NCI-H1694 (cell line): ENCODE results near the gene CITED2.
"Not testable (repeated sequence)": the region's sequence is repeated elsewhere in the genome, so short reads cannot be mapped to it uniquely, and the experiment has no call there.

Source experiments
- DNase-seq: peaks from one replicate; lab custom pipeline; 2025; lab: John Stamatoyannopoulos, UW

CITED2 gene

DNA sequence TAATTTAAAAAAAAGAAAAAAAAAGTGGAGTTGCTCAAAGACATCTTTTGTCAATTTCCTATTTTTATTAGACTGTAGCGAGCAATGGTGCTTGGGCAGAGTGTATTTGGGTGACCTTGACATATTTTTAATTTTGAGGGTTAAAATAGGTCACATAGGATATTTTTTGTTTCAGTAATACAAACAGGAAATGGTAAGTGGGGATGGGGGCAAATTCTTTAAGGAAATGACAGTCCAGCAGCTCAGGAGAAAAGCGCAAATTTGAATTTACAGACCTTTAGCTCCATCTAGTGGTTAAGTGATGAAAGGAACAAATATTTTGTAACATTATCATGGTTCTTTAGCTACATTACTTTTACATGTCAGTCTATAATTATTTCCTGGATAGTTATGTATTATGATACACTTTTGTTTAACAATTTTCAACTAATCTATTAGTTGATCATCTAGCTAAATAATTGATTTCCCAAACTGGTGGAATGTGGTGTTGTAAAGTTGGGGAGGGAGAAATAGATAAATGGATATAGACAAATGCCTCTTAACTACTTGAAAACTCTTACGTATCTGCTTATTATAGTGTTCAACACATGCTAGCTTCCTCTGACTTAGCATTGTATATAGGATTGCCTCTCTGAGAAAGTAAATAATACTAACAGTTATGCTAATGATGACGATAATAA lies 10.0 kb downstream of the CITED2 start:
- DNase-seq = peak; percentile 53

DNA sequence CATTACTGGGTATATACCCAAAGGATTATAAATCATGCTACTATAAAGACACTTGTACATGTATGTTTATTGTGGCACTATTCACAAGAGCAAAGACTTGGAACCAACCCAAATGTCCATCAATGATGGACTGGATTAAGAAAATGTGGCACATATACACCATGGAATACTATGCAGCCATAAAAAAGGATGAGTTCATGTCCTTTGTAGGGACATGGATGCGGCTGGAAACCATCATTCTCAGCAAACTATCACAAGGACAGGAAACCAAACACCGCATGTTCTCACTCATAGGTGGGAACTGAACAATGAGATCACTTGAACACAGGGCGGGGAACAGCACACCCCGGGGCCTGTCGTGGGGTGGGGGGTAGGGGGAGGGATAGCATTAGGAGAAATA lies 10.7 kb downstream of the CITED2 start:
- not testable (repeated sequence) for DNase-seq

GRCh38 chr6:139363123-139363522 lies 11.3 kb downstream of the CITED2 start:
- DNase-seq = not testable (repeated sequence)

DNA sequence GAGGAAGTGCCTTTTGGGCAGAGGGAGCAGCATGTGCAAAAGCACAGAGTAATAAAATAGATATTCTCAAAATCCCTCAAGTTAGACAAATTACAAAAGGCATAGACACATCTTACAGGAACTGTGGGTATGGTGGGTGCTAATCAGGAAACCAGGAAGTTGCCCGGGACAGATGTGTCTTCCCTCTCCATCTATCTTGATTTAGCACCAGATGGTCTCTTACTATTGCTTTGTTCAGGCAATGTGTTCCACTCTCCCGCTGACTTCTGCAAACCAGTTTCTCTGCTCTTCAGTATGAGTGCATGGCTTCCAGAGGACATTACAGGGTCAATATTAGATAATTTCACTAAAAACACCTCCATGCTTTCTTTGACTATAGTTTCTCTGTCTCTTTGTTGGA lies 13.2 kb downstream of the CITED2 start:
- peak; percentile 52 for DNase-seq

- DNase-seq = no peak
Observed at GRCh38 chr6:139356924-139357323, 17.5 kb downstream of the CITED2 start.

DNA sequence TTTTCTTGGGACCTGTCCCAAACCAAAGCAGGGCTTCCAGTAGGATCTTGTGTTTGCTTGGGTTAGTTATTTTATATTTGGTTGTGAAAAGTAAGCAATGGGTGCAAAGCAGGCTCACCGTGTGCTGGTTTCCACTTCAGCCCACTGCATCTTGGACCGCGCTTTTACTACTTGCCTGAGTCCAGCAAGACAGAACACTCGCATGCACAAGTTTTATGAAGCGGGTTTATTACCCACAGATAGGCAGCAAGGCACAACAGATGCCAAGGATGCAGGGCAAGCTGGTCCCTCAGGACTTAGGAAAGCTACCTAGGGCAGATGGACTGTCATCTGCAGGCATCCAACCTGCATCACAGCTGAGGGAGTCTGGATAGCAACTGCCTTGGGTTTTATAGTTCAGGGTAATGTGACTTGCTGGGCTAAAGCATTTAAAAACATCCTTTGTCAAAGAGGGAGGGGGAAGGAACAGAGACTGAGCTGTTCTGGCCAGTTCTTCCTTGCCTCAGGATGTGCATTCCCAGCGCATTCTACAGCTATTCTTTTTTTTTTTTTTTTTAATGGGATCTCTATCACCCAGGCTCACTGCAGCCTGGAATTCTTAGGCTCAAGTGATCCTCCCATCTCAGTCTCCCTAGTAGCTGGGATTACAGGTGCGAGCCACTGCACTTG lies 18.5 kb downstream of the CITED2 start:
- no peak for DNase-seq

DNA sequence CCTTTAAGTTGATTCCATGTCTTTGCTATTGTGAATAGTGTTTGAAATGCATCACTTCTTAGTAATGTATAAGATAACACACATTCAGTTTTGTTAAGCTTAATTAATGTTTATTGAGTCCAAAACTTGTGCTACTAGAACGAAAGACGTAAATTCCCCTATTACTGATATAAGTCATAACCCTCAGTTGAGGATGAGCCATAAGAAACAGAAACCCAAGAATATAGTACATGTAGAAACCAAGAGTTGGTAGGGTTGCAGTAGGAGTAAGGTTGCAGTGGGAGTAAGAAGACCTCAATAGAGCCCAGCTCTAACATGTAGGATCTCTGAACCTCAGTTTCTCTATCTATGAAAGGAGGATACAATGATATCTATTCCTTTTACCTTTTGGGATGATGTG lies 19.3 kb downstream of the CITED2 start:
- no peak for DNase-seq

GRCh38 chr6:139354189-139354588 lies 20.3 kb downstream of the CITED2 start:
- no peak for DNase-seq

GRCh38 chr6:139349464-139350020 lies 24.9 kb downstream of the CITED2 start:
- no peak for DNase-seq

DNA sequence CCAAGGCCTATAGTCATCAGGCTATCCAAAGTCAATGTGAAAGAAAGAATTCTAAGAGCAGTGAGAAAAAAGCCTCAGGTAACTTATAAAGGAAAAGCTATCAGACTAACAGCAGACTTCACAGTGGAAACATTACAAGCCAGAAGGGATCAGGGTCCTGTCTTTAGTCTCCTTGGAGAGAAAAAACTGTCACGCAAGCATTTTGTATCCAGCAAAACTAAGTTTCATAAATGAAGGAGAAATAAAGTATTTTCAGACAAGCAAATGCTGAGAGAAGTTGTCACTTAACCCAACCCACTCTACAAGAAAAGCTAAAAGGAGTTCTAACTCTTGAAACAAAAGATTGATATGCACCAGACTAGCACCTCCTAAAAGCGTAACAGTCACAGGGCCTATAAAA lies 28.1 kb downstream of the CITED2 start:
- no peak for DNase-seq

DNA sequence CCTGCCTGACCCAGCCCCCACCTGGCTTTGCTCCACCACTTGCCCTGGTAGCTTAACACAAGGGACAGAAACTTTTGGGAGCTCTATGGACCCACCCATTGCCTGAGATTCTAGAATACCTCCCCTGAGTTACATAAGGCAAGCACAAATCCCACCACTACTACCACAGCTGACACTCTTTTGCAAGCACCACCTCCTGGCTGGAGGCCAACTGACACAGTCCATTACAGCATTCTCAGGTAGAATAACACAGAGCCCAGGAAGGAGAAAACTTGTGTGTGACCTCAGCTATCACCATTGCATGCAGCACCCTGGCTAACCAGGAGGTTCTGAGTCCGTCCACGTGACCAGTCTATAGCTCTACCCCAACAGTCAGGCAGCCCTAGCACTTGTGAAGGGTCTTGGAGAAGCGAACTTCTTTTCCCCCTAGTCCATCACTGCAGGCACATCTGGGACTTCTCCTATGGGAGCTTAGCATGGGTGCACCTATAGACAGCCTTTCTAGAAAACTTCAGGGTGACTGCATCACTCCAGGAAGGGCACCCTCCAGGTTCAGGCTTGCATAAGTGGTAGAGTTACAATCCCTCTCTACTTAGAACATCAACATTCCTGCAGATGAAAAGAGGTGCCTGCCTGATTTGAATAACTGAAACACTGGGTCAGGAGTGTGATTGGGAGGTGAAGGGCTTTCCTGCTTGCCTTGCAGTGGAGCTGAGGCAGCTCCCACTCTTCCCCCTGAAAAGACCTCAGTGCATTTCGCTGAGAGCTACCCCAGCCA lies 30.1 kb downstream of the CITED2 start:
- DNase-seq = no peak

DNA sequence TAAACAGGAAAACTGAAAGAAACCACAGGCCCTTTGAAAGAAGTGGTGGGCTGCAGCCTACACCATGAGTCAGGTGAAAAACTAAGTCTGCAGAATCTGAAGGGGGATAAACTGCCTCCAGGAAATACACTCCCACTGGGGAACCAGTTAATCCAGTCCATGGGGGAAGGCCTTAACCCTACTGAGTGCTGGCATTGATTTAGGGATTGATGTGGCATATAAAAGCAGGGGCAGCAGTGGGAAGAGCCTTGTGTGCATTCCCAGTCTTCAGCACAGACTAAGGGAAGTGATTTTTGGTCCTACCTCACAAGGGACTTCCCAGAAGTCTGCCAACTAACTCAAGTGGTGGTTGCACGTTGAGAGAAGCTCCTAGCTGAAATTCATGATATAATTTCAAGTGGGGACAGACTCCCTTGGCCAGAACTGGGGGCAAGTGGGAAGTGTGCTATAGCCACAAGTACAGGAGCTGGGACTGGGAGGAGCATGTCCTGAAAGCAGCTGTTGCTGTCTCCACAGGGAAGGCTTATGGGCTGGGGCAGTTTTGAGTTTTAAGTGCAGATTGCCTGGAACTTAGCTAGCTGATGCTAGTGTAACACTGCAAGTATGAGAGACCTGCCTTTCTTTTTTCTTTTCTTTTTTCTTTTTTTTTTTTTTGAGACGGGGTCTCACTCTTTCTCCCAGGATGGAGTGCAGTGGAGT lies 31.2 kb downstream of the CITED2 start:
- no peak for DNase-seq

DNA sequence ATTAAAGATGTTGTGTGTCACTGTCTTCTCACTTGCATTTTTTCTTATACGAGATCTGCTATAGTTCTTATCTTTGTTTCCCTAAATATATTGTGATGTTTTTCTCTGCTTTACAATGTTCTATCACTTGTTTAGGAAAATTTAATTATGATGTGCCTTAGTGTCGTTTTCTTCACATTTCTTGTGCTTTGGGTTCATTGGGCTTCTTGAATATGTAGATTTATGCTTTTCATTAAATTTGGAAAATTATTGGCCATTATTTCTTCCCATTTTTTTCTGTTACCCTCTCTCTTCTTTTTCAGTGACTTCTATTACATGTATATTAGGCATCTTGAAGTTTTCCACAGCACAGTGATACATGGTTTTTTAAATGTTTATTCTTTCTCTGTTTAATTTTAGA lies 33.4 kb downstream of the CITED2 start:
- DNase-seq = no peak

- DNase-seq = no peak
Observed at GRCh38 chr6:139338795-139339194, 35.7 kb downstream of the CITED2 start.

- DNase-seq = no peak
Observed at GRCh38 chr6:139337830-139338229, 36.6 kb downstream of the CITED2 start.

- DNase-seq = no peak
Observed at GRCh38 chr6:139337001-139337400, 37.4 kb downstream of the CITED2 start.

GRCh38 chr6:139336488-139336887 lies 38.0 kb downstream of the CITED2 start:
- DNase-seq = peak; percentile 38

- no peak for DNase-seq
Observed at GRCh38 chr6:139335447-139336210, 38.8 kb downstream of the CITED2 start.

DNA sequence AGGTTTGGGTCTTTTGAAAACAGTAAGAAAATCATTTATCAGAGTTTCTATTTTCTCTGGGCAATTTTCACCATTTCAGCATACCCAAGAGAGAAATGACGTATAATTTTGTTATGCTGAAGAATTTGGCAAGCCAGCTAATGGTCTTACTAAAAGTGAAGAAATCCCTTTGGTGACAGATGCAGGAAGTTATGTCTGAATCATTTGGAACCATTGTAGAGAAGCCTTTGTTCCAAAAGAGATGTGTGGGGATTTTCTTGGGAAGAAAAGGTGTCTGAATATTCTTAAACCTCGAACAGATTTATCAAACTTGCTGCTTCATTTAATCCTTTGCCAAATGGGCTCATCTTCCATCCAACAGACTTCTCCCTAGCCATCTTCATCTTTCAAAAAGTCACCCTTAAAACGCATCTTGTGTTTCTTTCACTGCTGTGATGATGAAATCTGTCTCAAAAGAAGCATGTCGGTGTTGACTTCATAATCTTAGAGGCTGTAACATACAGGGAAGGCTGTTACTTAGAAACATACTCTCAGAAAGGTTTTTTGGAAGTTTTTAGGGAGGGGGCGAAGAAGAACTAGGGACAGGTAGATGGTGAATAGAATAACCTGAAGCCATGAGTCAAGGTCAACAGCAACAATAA lies 39.5 kb downstream of the CITED2 start:
- no peak for DNase-seq

- no peak for DNase-seq
Observed at GRCh38 chr6:139330826-139331500, 43.5 kb downstream of the CITED2 start.
